Keratinocyte (primary cell): ENCODE data around the gene AKR7A3. TPM values are rescaled to one million over a fixed set of nuclear protein-coding genes. Genes with fewer than 3 reads are reported as not detected.

Experiments
- DNase-seq: peaks from one replicate; pipeline ENCODE4 v3.0.0-alpha.2; 2011; ENCODE audit warnings: low read depth, missing footprints, low spot score
- FAIRE-seq: peaks from 2 replicates; lab custom pipeline; 2011; peaks lifted over from hg19 to GRCh38; lab: Jason Lieb, UNC
- H2AFZ ChIP-seq: 2 replicates; pipeline ENCODE4 v1.6.0; 2012; ENCODE audit warnings: low read length, control low read depth, inconsistent platforms; ENCODE audit not compliant: control insufficient read depth
- H3K27ac ChIP-seq: 2 replicates; pipeline ENCODE4 v1.5.1; 2011; ENCODE audit warnings: low read length; ENCODE audit not compliant: control insufficient read depth, insufficient read depth
- H3K27me3 ChIP-seq: 3 replicates; pipeline ENCODE4 v1.6.0; 2011; ENCODE audit warnings: low read length; ENCODE audit not compliant: control insufficient read depth, insufficient read depth; ENCODE audit errors: extremely low read depth
- H3K36me3 ChIP-seq, 2 experiments: 2 replicates in 1 of 2; 3 replicates in 1 of 2; pipeline ENCODE4 v1.5.1; 2011; ENCODE audit warnings: low read length in 2 of 2, mild to moderate bottlenecking in 1 of 2; ENCODE audit not compliant: control insufficient read depth in 2 of 2, insufficient read depth in 2 of 2; ENCODE audit errors: extremely low read depth in 1 of 2
- H3K4me1 ChIP-seq: 3 replicates; pipeline ENCODE4 v1.5.1; 2011; ENCODE audit warnings: low read length; ENCODE audit not compliant: control insufficient read depth, insufficient read depth; ENCODE audit errors: extremely low read depth
- H3K4me2 ChIP-seq: 3 replicates; pipeline ENCODE4 v1.6.0; 2011; ENCODE audit warnings: low read depth, low read length; ENCODE audit not compliant: control insufficient read depth, insufficient read depth; ENCODE audit errors: extremely low read depth
- H3K4me3 ChIP-seq, 3 experiments: fragments of 200-600 bp in 1 of 3; sonication (generic) in 1 of 3; 2 replicates in 2 of 3; 3 replicates in 1 of 3; pipeline ENCODE4 v1.5.1; 2011 to 2016; ENCODE audit warnings: low read length in 3 of 3, mild to moderate bottlenecking in 3 of 3, control low read depth in 2 of 3, inconsistent platforms in 1 of 3, low read depth in 1 of 3, mixed read lengths in 1 of 3, mixed run types in 1 of 3, moderate library complexity in 1 of 3; ENCODE audit not compliant: control insufficient read depth in 2 of 3, insufficient read depth in 2 of 3; ENCODE audit errors: extremely low read depth in 1 of 3
- H3K79me2 ChIP-seq: 2 replicates; pipeline ENCODE4 v1.6.0; 2012; ENCODE audit warnings: low read length; ENCODE audit not compliant: control insufficient read depth, insufficient read depth
- H3K9ac ChIP-seq: 3 replicates; pipeline ENCODE4 v1.6.0; 2011; ENCODE audit warnings: low read length; ENCODE audit not compliant: control insufficient read depth, insufficient read depth; ENCODE audit errors: extremely low read depth
- H3K9me1 ChIP-seq: 3 replicates; pipeline ENCODE4 v1.6.0; 2011; ENCODE audit warnings: low read length; ENCODE audit not compliant: control insufficient read depth, insufficient read depth; ENCODE audit errors: extremely low read depth
- H3K9me3 ChIP-seq: 2 replicates; pipeline ENCODE4 v1.5.1; 2012; ENCODE audit warnings: low read depth, low read length; ENCODE audit not compliant: control insufficient read depth
- H4K20me1 ChIP-seq: 3 replicates; pipeline ENCODE4 v1.6.0; 2011; ENCODE audit warnings: low read length; ENCODE audit not compliant: control insufficient read depth, insufficient read depth; ENCODE audit errors: extremely low read depth
- CTCF ChIP-seq, 3 experiments: IDR thresholded peaks in 1 of 3; conservative IDR thresholded peaks in 1 of 3; optimal IDR thresholded peaks in 1 of 3; 2 replicates in 2 of 3; 3 replicates in 1 of 3; pipeline versions ENCODE3 to v1.5.1; 2011; ENCODE audit warnings: low read length in 3 of 3, mild to moderate bottlenecking in 3 of 3, moderate library complexity in 2 of 3, control low read depth in 1 of 3, inconsistent platforms in 1 of 3; ENCODE audit not compliant: insufficient read depth in 2 of 3; ENCODE audit errors: extremely low read depth in 1 of 3
- EZH2 ChIP-seq: IDR thresholded peaks from one replicate; pipeline ENCODE4 v1.6.1; 2012; ENCODE audit warnings: inconsistent platforms, mild to moderate bottlenecking, low read length, moderate library complexity
- dilution Hi-C: fragments of 300-500 bp; cut with MboI; formaldehyde crosslinking; loops from one replicate; pipeline ENCODE4 v1.7.0; 2020; ENCODE audit warnings: low sequenced_read_pairs; ENCODE audit not compliant: extremely low pct_ligation_motif_present
- polyA plus RNA-seq, 5 experiments: library from polyadenylated mRNA; depleted of rRNA in 3 of 5; stranded (reverse) in 3 of 5; stranded (forward) in 1 of 5; unstranded in 1 of 5; fragments of >200 nt; gene quantifications; 1 replicate in 1 of 5; 2 replicates in 3 of 5; 3 replicates in 1 of 5; pipeline versions ENCODE4 v1.2.1 to v1.2.3, GENCODE V29; 2011 to 2012; ENCODE audit warnings: missing spikeins in 2 of 5, low read depth in 1 of 5, low replicate concordance in 1 of 5

The AKR7A3 gene
- polyA plus RNA-seq, 1 donor (not counting 4 experiments of a cell fraction or from before 2014, with no cell fraction given), result 0.17 TPM

DNA sequence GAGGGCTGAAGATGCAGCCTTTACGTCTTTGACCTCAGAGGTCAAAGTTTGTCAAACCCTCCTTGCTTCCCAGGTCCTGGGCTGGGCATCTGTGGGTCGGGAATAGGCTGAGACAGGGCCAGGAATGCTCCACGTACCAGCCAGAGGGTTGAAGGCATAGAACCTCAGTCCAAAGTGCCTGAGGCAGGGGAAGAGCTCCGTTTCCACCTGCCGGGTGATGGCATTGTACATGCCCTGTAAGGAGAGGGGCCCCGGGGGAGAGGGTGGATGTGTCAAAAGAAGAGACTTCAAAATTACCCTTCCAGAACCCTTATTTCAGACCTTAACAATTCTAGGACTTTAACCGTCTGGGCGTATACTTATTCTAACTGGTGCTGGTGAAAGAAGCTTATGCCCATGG lies 3.7 kb downstream of the AKR7A3 start:
- H3K27ac ChIP-seq, result no peak overlapping the region
- no peak for FAIRE-seq
- H3K27me3 ChIP-seq, result no peaks in the 10 kb centered on the region
- no peaks in the 10 kb centered on the region for H4K20me1 ChIP-seq
- no peak for TF ChIP-seq CTCF (optimal IDR thresholded peaks at IDR 0.05 in 1 of 3, IDR thresholded peaks at IDR 0.05 in 1 of 3, conservative IDR thresholded peaks at IDR 0.05 in 1 of 3; ENCODE audit: extremely low read depth in 1 of 3, insufficient read depth in 2 of 3, low read length in 3 of 3)
- no peak for TF ChIP-seq EZH2
- H3K36me3 ChIP-seq, result no peaks in the 10 kb centered on the region
- no peak overlapping the region for H2AFZ ChIP-seq
- H3K9me3 ChIP-seq, result no peaks in the 10 kb centered on the region
- H3K4me2 ChIP-seq, result no peak overlapping the region
- H3K79me2 ChIP-seq, result no peaks in the 10 kb centered on the region
- H3K9ac ChIP-seq, result no peak overlapping the region
- dilution Hi-C loops, result no loop called here
- DNase-seq, result no peak
- no peak overlapping the region for H3K4me3 ChIP-seq
- H3K4me1 ChIP-seq, result peaks cover 4% of the 10 kb centered on the region
- no peaks in the 10 kb centered on the region for H3K9me1 ChIP-seq

GRCh38 chr1:19283891-19284290 lies 4.7 kb downstream of the AKR7A3 start:
- FAIRE-seq, result no peak
- TF ChIP-seq EZH2 (no peak), CTCF (optimal IDR thresholded peaks at IDR 0.05 in 1 of 3, IDR thresholded peaks at IDR 0.05 in 1 of 3, conservative IDR thresholded peaks at IDR 0.05 in 1 of 3; ENCODE audit: extremely low read depth in 1 of 3, insufficient read depth in 2 of 3, low read length in 3 of 3) (no peak)

More at GRCh38 chr1:19283891-19284290, 4.7 kb downstream of the AKR7A3 start:
- H3K4me3 ChIP-seq, result no peak overlapping the region
- H3K4me1 ChIP-seq, result peaks cover under 1% of the 10 kb centered on the region
- no peaks in the 10 kb centered on the region for H3K36me3 ChIP-seq
- H4K20me1 ChIP-seq, result no peaks in the 10 kb centered on the region
- no peak overlapping the region for H3K9ac ChIP-seq
- H2AFZ ChIP-seq, result no peak overlapping the region
- no peak overlapping the region for H3K4me2 ChIP-seq
- no peaks in the 10 kb centered on the region for H3K9me1 ChIP-seq
- dilution Hi-C loops, result no loop called here
- no peak for DNase-seq
- H3K27me3 ChIP-seq, result no peaks in the 10 kb centered on the region
- H3K79me2 ChIP-seq, result no peaks in the 10 kb centered on the region
- no peak overlapping the region for H3K27ac ChIP-seq
- H3K9me3 ChIP-seq, result no peaks in the 10 kb centered on the region
